ENCODE data around the gene TCEAL4. TPM values are rescaled to one million over a fixed set of nuclear protein-coding genes. Genes with fewer than 3 reads are reported as not detected.
A peak's percentile ranks its signal among the peaks of the same experiment; 100 is the strongest.

Gene TCEAL4
- total RNA-seq, 3 donors from 2014 or later (not counting 1 experiment from before 2014, with no cell fraction given), result 3.2 to 5.2 (median 4.9) TPM

DNA sequence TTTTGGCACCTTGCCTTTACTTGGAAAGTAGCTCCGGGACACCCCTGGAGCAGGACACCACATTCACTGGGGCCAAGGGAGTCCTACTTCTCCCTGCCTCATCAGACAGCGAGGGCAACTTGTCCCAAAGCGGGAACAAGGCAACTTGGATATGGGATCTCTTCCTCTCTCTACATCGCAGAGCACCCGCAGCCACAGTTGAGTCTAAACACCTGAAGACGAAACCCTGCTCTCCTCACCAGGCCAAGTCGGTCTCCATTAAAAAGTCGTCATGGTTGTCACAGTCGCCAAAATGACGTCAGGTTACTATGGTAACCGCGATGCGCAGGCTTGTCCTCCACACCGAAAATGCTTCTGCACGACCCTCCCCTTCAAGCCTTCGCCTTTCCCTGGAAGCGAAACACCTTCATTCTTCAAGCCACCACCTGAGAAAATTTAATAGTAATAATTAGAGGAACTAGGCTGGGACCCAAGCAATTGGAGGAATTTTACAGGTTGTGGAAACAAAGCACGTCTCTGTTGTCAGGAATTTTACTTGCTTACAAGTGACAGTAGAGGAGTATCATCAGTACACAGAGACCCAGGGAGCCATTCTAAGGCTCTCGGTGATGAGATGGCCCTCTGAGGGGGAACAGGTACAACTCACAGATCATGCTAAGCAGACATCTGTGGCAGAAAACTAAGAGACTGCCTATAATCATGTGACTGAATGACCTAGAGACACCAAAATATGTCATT is 30.5 kb upstream of the TCEAL4 start:
- Mint-ChIP-seq H3K27me3 (ENCODE audit: low read depth in 2 of 2) (peaks cover 4 to 16% of the 10 kb centered on the region in 2 donors), H3K4me3 (peak overlapping the region; percentile 87), H3K9me3 (no peaks in the 10 kb centered on the region), H3K4me1 (peaks cover 5 to 7% of the 10 kb centered on the region in 2 donors), H3K27ac (peak overlapping the region; percentile 50 to 89), H3K36me3 (no peaks in the 10 kb centered on the region)
- Histone ChIP-seq H3K27me3 (ENCODE audit: control insufficient read depth, insufficient read depth, low read length) (no peaks in the 10 kb centered on the region), H3K4me1 (ENCODE audit: control insufficient read depth, insufficient read depth, low read length) (peaks cover 9% of the 10 kb centered on the region), H3K4me3 (ENCODE audit: low read length) (peak overlapping the region; percentile 40), H3K9me3 (ENCODE audit: control insufficient read depth, insufficient read depth, low read length) (no peaks in the 10 kb centered on the region), H3K36me3 (ENCODE audit: control insufficient read depth, insufficient read depth, low read length) (no peaks in the 10 kb centered on the region), H3K27ac (ENCODE audit: low read length) (no peak overlapping the region)
- ATAC-seq (peak in 2 of 3 donors; percentile 70 to 77), DNase-seq (peak; percentile 28 to 85)
- intact Hi-C loops (cut with micrococcal nuclease), result no loop called here
- whole genome bisulfite sequencing (ENCODE audit: insufficient coverage), result 1% methylated on average over 16 of the region's 19 CpGs
- TF ChIP-seq, protein P1, sequence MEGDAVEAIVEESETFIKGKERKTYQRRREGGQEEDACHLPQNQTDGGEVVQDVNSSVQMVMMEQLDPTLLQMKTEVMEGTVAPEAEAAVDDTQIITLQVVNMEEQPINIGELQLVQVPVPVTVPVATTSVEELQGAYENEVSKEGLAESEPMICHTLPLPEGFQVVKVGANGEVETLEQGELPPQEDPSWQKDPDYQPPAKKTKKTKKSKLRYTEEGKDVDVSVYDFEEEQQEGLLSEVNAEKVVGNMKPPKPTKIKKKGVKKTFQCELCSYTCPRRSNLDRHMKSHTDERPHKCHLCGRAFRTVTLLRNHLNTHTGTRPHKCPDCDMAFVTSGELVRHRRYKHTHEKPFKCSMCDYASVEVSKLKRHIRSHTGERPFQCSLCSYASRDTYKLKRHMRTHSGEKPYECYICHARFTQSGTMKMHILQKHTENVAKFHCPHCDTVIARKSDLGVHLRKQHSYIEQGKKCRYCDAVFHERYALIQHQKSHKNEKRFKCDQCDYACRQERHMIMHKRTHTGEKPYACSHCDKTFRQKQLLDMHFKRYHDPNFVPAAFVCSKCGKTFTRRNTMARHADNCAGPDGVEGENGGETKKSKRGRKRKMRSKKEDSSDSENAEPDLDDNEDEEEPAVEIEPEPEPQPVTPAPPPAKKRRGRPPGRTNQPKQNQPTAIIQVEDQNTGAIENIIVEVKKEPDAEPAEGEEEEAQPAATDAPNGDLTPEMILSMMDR (IDR thresholded peaks at IDR 0.05), result no peak

DNA sequence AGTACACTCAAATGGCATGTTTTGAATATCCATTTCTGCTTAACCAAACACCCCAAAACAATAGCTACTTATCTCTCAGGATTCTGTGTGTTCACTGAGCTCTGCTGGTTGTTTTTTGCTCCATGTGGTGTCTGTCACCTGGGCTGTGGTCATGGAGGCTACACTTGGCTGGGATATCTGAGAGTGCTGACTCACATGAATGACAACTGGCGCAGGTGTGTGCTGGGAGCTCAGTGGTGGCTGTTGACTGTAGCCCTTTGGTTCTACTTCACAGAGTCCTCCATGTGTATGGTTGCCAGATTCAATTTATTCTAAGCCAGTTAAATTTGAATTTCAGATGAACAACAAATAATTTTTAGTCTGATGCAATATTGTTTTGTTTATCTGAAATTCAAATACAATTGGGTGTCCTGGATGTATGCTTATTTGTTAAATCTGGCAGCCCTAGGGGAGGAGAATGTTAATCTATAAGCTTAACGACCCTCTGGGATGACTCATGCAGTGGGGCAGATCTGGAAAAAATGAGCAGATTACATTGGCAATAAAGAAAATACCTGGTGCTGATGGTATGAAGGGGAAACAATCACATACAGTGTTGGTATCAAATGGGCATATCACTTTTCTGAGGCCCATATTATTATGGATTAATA is 28.2 kb upstream of the TCEAL4 start:
- TF ChIP-seq, protein P1 (IDR thresholded peaks at IDR 0.05), result no peak
- Histone ChIP-seq H3K9me3 (ENCODE audit: control insufficient read depth, insufficient read depth, low read length) (no peaks in the 10 kb centered on the region), H3K4me1 (ENCODE audit: control insufficient read depth, insufficient read depth, low read length) (peaks cover 9% of the 10 kb centered on the region), H3K36me3 (ENCODE audit: control insufficient read depth, insufficient read depth, low read length) (no peaks in the 10 kb centered on the region), H3K27ac (ENCODE audit: low read length) (no peak overlapping the region), H3K4me3 (ENCODE audit: low read length) (no peak overlapping the region), H3K27me3 (ENCODE audit: control insufficient read depth, insufficient read depth, low read length) (no peaks in the 10 kb centered on the region)
- Mint-ChIP-seq H3K9me3 (no peaks in the 10 kb centered on the region), H3K27ac (no peak overlapping the region), H3K27me3 (ENCODE audit: low read depth in 2 of 2) (peaks cover 7 to 16% of the 10 kb centered on the region in 2 donors), H3K4me3 (no peak overlapping the region), H3K36me3 (no peaks in the 10 kb centered on the region), H3K4me1 (peaks cover 5 to 7% of the 10 kb centered on the region in 2 donors)
- ATAC-seq, result no peak
- WGBS (ENCODE audit: insufficient coverage), result 58% methylated on average over 2 of the region's 2 CpGs
- no peak for DNase-seq
- intact Hi-C loops (cut with micrococcal nuclease), result no loop called here

DNA sequence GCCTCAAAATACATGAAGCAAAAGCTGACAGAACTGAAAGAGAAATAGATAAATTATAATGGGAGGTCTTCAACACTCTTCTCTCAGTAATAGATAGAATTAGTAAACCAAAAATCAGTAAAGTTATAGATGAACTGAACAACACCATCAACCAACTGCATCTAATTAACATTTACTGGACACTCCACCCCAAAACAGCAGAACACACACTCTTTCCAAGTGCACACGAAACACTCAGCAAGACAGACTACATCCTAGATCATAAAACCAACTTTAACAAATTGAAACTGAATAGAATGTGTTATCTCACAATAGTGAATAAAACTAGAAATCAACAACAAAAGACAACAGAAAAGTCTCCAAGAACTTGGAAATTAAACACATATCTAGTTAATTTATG is 25.1 kb upstream of the TCEAL4 start:
- H3K4me3 ChIP-seq (ENCODE audit: low read length), result no peak overlapping the region
- Mint-ChIP-seq H3K27me3 (ENCODE audit: low read depth in 2 of 2) (peaks cover 8 to 25% of the 10 kb centered on the region in 2 donors), H3K27ac (no peak overlapping the region), H3K4me3 (no peak overlapping the region), H3K9me3 (no peaks in the 10 kb centered on the region), H3K4me1 (no peaks in the 10 kb centered on the region), H3K36me3 (no peaks in the 10 kb centered on the region)
- 80% methylated on average over 1 of the region's 1 CpG for WGBS (ENCODE audit: insufficient coverage)
- TF ChIP-seq, protein P1 (IDR thresholded peaks at IDR 0.05), result no peak
- no peaks in the 10 kb centered on the region for H3K27me3 ChIP-seq (ENCODE audit: control insufficient read depth, insufficient read depth, low read length)
- no peaks in the 10 kb centered on the region for H3K36me3 ChIP-seq (ENCODE audit: control insufficient read depth, insufficient read depth, low read length)
- no peak overlapping the region for H3K27ac ChIP-seq (ENCODE audit: low read length)
- ATAC-seq (no peak), DNase-seq (no peak)
- H3K4me1 ChIP-seq (ENCODE audit: control insufficient read depth, insufficient read depth, low read length), result no peaks in the 10 kb centered on the region
- H3K9me3 ChIP-seq (ENCODE audit: control insufficient read depth, insufficient read depth, low read length), result no peaks in the 10 kb centered on the region
- intact Hi-C loops (cut with micrococcal nuclease), result no loop called here

All from natural killer cell (primary cell).